ENCODE data around the gene HCN3.
A peak's percentile ranks its signal among the peaks of the same experiment; 100 is the strongest.

Gene HCN3

DNA sequence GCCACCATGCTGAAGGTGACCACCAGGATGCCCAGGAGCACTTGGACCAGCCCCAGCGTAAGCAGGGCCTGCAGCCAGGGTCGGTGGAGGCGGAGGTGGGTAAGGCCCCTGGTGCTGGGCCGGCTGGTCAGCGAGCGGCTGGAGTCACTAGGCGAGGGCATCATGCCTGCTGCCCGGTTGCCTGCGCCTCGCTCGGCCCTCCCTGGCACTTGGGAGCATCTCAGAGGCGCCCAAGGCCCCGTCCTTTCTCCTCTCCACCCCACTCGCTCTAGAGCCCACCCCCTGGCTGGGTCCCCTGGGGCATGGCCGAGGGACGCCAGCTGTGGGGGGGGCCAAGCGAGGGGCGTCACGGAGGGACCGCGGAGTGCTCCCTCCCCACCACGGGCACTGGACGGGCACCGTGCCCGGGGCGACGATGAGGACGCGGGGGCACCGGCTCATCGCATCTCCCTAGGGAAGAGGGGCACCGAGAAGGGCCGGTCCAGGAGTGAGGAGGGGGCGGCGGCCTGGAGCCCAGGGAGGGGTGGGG, 22.5 kb upstream of the HCN3 start:
- DNase-seq, result no peak

DNA sequence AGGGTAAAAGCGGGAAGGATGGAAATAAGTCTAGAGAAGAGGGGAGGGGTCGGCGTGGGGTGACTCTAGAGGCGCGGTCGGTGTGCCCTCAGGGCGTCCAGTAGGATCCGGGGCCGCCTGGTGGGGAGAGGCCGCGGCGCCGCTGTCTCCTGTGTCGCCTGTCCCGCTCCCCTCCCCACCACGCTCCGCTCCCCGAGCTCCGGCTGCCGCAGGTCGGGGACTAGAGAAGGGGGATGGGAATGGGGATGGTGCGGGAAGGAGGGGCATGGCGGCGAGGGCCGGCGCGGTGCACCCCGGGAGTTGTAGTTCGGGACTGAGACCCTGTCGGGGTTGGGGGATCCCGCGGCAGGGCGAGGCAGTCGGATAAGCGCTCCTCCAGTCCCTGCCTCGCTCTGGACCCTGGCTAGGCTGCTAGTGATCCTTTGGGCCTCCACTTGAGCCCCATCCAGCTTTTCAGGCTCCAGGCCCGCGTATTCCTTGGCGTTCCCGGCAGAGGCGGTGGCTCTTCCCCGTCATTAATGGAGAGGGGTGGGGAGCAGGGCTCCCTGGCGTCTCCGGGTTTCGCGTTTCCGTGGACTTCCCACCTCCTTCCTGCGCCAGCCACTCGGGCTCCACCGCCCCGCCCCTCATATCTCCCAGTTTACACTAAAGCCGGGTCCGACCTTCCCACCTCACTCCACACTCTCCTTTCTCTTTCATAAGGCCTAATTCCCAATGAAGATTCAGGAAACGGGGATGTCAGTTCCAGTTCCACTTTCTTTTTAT, 21.8 kb upstream of the HCN3 start, which contains the start of gene ENTREP3:
TSS of gene ENTREP3 (minus strand) at position 241 of the 765 bp plus-strand sequence. CDS start 606 bp downstream, outside the sequence.
- peak; percentile 55 to 73 for DNase-seq

DNA sequence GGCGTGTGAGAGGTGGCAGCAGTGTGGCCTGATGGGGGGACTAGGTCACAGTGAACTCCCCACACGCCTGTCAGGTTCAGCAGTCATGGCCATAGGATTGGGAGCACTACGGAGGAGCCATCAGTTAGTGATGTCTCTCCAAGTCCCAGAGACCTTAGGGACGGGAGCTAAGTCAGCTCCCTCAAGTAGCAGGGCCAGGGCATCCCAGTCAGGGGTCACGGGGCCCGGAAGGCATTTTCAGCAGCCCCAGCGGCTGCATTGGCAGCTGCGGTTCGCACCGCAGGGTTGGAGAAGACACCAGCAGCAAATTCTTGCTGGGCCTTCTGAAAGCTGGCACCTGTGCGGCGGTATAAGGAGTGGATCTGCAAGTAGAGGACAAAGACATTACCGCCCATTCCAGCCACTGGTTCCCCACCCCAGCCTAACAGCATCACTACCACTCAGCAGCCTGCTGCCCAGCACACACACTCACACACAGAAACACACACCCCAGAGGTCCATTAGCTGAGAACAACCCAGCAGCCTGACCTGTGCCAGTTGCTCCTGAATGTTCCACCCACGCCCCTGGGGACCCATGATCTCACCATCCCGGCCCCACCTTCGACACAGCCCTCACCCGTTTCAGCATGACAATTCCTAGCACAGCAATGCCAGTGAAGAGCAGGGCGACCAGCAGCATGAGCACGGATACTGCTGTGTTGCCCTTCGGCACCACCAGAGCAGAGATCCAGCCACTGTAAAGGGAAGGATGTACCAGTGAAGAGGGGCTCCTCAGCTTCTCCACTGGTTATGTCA, 21.0 kb upstream of the HCN3 start:
- no peak for DNase-seq

DNA sequence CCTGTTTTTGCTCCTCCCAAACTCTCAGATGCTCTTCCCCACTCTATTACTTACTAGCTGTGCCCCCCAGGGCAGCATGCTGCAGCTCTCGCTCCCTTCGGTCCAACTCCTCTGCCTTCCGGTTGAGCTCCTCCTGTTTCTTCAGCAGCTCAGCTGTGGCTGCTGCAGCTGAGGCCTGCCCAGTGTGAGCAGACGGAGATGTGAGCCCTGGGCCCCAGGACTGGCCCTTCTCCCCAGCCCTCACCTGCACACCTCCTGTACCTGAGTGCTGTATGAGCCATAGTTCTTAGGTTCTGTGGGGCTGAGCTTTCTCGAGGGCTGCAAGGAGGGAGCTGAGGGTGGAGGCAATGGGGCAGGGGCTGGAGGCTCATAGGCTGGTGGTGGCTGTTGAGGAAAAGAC, 17.0 kb upstream of the HCN3 start:
- DNase-seq, result no peak

DNA sequence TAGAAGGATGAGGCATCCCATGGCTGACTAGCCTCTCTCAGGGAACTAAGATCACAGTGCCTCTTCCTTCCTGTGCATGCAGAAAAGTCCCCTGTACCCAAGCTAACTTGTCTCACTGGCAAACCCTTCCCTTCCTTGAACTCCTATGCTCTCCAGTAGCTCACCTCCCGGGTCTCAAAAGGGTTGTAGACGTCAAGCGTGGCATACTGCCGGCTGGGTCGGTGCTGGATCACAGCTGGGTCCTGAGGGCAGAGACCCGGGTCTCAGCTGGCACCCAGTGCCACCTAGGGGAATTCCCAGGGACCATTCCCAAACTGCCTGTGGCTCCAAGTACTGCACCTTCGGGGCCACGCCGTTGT, 15.8 kb upstream of the HCN3 start:
- peak; percentile 25 for DNase-seq

DNA sequence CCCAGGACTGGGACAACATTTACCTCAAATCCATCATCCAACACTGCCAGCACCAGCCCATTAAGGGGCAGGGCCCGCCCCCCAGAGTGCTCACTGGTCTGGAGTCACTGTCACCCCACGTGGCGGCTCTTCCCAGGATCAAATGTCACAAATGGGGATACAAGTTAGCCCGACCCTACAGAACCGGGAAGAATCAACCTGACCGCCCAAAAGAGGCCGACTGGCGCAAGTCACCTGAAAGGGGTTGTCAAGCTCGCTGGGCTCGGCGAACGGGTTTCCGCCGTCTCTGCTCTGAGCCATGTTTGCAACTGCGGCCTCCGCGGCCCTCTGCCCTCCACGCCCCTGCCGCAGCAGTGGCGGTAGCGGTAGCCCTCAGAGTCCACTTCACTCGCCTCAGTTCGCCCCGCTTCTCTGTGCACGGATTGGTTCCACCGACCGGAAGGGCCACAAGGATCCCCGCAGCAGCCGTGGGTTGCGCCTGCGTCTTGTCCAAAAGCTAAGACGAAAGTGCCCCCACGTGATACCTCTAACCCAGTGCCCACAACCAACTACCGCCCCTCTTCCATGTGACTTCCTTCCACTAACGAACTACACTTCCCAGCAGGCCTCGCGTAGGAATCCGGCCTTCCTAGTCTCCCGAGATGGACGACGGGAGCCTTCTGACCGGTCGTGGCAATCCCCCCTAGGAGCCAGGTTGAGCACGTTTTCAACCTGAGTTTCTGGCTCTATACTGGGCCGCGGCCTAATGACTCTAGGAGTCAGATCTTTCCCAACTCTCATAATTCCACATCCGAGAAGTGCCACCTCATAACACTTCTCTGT, 15.2 kb upstream of the HCN3 start, which contains the start of gene SCAMP3:
TSS of gene SCAMP3 (minus strand) at position 509 of the 822 bp plus-strand sequence. CDS start at position 300, 209 bp downstream.
- peak; percentile 98 for DNase-seq

DNA sequence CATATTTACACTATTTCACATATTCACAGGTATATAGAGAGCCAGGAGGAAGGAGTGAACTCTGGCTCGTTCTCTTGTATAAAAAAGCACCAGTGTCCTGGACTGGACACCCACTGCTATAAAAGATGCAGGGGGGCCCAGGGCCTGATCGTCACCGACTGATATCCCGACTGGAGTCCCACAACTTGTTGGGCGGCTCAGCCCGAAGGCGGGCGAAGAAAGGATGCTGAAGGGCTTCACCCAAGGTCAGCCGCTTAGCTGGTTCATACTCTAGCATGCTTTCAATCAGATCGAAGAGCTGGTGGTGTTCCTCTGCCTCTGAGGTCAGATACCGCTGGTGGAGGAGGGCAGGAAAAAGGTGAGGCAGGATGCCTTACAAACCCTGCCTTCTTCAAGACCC, 14.2 kb upstream of the HCN3 start:
- DNase-seq, result no peak

DNA sequence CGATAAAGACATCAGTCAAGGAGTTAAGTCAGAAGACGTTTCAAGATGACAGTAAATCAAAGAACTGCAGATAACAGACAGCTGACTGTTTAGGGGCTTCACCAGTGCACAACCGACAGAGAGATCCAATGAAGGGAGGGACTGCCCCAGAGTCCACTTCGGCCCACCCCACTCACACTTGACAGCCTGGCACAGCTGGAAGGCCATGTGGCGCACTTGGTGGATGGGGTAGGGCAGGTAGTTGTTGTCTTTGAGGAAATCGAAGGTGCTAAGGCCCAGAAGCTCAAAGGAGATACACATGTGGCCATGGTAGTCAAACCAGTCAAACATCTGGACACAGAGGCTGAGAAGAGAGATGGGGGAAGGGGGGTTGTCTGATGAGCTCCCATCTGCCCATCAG, 10.7 kb upstream of the HCN3 start:
- no peak for DNase-seq

DNA sequence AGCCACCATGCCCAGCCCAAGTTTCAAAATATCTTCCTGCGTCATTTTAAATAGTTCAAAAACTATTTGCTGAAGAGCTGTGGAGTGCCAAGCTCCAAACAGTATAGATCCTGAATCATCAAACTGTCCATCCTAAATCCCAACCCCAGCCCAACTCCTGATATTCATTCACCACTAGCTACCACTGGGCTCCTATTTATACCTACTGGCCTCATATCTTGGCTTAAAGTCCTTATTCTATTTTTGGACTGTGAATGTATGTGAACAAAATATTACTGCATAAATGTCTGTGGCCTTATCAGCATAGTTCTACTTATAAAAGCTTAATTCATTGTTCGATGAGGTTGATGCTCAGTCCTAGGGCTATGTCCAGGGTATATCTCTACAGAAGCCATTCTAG, 9.9 kb upstream of the HCN3 start:
- DNase-seq, result no peak

DNA sequence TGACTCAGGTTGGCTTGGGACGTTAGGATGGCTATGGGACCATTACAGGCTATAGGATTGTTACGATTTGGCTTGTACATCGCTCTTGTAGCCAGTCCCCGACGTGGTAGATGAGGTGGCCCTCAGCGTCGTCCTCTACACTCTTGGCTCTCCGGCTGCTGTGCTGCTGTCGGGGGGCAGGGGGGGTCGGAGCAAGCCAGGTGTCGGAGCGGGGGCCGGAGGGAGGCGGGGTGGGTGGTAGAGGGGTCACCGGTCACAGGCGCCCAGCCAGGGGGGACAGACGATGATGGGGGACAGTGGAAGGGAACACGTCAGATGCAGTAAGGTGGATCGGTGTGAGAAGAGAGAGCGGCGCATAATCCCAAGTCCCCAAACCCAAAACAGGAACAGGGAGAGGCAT, 8.6 kb upstream of the HCN3 start:
- DNase-seq, result no peak

DNA sequence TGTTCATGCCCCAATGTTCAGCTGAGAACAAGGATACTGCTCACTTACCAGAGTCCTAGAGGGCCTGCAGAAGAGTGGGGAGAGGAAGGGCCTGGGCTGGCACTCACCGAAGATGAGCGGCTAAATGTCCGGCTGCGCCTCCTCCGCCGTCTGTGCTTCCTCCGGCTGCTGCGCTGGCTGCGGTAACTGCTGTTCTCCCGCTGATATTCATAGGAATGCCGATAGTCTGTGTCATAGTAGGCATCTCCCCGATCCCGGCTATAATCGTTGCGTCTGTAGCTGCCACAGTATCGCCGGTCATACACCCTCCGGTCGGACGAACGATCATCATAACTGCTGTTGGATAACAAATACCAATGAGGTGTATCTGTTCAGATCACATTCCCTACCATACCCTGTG, 7.9 kb upstream of the HCN3 start:
- DNase-seq, result no peak

DNA sequence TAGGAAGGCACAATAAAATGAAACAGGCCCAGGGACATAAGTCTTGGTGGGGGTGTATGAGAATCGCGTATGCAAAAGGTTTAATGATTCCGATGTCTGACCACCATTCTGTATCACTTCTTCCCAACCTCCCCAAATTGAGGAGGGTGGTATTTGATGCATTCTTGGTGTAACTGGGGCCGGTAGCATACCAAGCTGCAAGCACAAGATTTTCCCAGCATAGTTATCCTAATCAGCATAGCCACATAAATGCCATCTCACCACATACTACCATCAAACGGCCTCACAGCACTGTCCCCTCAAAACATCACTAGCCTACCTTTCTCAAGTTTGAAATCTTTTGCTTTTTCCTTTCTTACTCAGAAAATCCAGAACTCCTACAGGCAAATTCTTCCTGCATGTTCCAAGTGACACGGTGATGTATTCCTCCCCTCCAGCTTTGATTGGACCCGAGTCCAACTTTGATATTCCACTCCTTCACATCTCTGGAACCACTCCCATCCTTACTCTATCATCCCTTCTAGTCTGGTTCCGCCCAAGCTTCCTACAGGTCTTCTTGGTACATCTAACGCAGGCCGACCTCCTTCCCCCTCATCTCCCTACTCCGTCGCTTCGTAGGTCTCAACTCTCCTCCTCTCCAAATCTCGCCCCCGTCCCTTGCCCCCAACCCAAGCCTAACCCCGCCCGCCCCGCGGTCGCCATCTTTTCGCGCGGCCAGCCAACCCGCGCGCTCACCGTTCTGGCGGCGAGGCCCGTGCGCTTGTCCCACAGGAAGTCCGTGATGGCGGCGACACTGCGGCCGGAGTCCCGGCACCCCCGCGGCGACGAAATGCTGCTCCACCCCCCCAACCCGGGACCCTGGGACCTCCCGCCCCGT, 4.6 kb upstream of the HCN3 start:
- peak in 1 of 2 donors; percentile 15 for DNase-seq

DNA sequence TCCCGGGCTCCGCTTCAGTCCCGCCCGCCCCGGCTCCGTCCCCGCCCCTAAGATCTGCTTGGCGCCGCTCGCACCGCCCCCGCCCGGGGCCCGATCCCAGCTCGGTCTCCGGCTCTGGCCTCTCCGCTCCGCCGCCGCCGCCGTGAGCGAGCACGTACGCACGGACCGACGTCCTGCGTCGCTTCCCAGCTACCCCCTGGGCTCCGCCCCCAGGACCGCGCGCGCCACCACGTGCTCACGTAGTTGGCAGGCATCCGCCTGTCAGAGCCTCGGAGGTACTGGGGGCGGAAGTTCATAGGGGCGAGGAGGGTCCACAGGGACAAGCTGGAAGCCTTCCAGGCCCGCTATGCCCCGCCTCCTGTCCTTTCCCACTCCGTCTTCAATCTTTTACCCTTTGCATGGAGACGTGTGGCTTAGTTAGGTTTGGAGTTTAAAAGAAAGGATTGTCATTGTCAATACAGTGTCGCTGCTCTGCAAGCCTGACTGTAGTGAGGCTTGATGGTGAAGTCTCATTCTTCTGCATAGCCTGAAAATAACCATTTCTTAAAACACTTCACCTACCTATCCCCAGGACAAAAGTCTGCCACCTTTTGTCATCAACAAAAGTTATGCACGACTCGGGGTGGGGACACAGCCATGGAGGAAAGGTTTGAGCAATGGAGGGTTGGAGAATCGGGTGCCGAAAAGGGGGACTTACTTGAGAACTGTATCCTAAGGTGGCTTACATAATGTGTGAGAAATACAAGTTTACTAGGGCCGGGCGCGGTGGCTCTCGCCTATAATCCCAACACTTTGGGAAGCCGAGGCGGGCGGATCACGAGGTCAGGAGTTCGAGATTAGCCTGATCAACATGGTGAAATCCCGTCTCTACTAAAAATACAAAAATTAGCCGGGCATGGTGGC, 3.7 kb upstream of the HCN3 start, which contains the start of gene CLK2:
TSS of gene CLK2 (minus strand) at position 162 of the 903 bp plus-strand sequence. CDS start 2,527 bp downstream, outside the sequence.
- DNase-seq, result peak; percentile 94 to 96

DNA sequence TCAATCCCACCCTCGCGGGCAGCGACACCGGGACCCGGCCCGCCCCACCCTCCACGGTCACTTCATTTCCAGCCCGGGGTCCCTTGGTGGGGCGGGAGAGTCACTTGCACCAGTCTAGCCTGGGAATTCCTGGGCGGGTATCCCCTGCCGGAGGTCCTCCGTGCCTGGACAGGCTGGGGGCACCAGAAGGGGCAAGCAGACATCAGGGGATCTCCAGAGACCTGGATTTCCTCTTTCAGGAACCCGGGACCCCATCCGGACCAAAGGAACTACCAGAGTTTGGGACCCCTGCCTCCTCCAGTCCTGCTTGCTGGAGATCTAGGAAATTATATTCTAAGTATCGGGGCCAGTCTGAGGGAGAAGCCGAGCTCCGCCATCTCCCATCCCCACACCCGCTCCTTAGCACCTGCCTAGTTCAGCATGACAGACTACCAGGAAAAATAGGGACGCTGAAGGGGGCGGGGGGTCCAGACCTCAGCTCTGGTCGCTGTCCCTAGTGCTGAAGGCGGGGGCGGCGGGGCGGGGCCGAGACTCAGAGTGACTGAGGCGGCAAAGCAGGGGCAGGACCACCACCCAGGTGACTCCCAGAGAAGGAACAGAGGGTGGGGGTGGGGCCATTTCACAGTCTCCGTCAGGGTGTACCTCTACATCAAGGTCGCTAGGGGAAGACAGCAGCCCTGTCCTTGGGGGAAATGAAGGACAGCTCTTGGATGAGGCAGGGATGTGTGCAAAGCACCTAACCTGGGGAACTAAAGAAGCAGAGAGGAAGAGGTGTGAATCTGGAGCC, 832 bp downstream of the HCN3 start:
- peak; percentile 12 to 23 for DNase-seq

DNA sequence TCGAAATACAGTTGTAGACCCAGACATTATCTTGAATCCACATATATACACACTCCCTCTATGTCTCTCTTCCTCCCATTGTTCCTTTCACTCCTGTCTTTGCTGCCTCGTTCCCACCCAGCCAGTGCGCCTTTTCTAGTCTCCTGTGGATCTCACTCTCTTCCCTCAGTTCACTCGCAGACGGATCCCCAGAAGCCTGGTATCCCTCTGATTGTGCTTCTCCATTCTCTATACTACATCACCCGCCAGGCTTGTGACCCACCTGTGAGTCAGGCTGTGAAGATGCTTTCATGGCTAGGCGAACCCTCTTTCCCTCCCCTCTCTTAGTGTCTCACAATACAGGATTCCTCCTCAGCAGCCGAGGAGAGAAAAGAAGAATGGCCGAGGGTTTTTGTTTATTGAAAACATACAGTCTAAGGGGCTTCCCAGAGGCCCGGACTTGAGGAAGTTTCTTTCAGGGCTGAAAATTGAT, 1.5 kb downstream of the HCN3 start:
- DNase-seq, result no peak

DNA sequence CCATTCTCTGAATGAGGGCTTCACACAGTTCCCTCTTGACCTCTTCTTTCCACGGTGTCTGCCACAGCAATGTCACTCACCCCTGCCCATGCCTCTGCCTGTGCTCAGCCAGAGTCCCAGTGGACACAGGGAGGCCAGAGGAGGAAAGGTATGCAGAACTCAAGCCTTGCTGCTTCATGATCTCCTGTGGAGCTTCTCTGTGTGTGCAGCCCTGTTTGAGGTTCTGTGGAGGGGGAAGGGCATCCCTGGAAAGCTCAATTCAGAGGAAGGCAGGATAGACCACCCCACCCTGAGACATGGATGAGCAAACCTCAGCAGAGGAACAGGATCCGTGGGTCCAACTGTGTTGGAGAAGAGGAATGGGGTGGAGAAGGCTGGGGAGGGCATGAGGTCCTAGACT, 2.0 kb downstream of the HCN3 start:
- DNase-seq, result no peak

DNA sequence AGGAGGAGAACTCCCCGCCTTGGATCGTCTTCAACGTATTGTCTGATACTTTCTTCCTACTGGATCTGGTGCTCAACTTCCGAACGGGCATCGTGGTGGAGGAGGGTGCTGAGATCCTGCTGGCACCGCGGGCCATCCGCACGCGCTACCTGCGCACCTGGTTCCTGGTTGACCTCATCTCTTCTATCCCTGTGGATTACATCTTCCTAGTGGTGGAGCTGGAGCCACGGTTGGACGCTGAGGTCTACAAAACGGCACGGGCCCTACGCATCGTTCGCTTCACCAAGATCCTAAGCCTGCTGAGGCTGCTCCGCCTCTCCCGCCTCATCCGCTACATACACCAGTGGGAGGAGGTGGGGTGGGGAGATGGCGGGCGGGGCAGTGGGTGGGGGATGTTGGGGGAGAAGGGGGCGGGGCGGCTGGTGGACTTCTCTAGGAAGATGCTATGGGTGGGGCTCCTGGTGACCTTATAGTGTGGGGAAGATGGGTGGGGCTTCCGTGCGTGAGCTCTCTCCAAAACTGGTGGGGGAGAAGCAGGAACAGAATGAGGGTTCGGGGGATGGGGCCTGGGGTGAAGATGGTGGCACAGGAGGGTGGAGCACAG, 5.3 kb downstream of the HCN3 start:
- no peak for DNase-seq

DNA sequence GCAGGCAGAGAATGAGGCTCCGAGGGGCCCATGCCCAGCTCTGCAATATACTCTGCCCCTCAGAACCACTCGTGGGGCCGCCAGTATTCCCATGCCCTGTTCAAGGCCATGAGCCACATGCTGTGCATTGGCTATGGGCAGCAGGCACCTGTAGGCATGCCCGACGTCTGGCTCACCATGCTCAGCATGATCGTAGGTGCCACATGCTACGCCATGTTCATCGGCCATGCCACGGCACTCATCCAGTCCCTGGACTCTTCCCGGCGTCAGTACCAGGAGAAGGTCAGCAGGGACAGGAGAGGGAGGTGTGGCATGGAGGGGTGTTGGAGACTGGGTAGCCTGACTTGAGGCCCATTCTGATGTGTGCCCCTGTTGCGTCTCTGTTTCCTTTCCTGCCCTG, 7.2 kb downstream of the HCN3 start:
- no peak for DNase-seq

DNA sequence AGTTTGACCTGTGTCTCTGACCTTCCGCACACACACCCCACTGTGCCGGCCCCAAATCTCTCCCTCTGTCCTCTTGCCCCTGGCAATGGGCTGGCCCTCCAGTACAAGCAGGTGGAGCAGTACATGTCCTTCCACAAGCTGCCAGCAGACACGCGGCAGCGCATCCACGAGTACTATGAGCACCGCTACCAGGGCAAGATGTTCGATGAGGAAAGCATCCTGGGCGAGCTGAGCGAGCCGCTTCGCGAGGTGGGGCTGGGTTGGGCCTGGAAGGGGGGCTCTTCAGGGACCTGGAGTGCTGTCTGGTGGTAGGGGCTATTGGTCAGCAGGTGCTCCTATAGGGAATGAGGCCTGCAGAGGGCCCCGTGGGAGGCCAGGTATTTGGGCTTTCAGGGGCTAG, 7.8 kb downstream of the HCN3 start:
- no peak for DNase-seq

Measured in inflammatory macrophage treated with lipopolysaccharide for 1 hour (primary cell).